WTC11 (cell line): ENCODE results near the gene KRTAP19-7. TPM values are rescaled to one million over a fixed set of nuclear protein-coding genes. Genes with fewer than 3 reads are reported as not detected.

Experiments
- ATAC-seq: fragments of 200-7000 bp; cut with Tn5 transposase; 2 replicates; pipeline ENCODE4 v1.10.0; 2021; ENCODE audit warnings: mild to moderate bottlenecking, moderate library complexity
- CTCF ChIA-PET: fragments of 300-600 bp; sonication (Branson Sonifier 250); formaldehyde crosslinking; loops from one replicate; lab custom pipeline; 2021; ENCODE audit warnings: antibody characterized with exemption; lab: Charles Lee
- POLR2A ChIA-PET: fragments of 350-600 bp; sonication (Branson Sonifier 250); formaldehyde crosslinking; loops from one replicate; lab custom pipeline; 2021; ENCODE audit warnings: antibody characterized with exemption; lab: Charles Lee
- DNase-seq: peaks from one replicate; pipeline ENCODE4 v3.0.0; 2021; ENCODE audit warnings: low spot score
- H3K27ac Mint-ChIP-seq: 2 replicates; pipeline ENCODE4 v1.8.0; 2021; ENCODE audit warnings: mixed read lengths
- H3K27me3 Mint-ChIP-seq: 2 replicates; pipeline ENCODE4 v1.8.0; 2021; ENCODE audit warnings: low read depth, mild to moderate bottlenecking, moderate library complexity, mixed read lengths
- H3K36me3 Mint-ChIP-seq: 2 replicates; pipeline ENCODE4 v1.8.0; 2021; ENCODE audit warnings: mixed read lengths
- H3K4me1 Mint-ChIP-seq: 2 replicates; pipeline ENCODE4 v1.8.0; 2022; ENCODE audit warnings: mixed read lengths
- H3K4me3 Mint-ChIP-seq: 2 replicates; pipeline ENCODE4 v1.8.0; 2021; ENCODE audit warnings: mild to moderate bottlenecking, moderate library complexity, mixed read lengths
- H3K9me3 Mint-ChIP-seq: 2 replicates; pipeline ENCODE4 v1.8.0; 2021; ENCODE audit warnings: mixed read lengths
- AR ChIP-seq: fragments of 250-450 bp; sonication (Bioruptor Pico); IDR thresholded peaks from 2 replicates; pipeline ENCODE4 v1.9.0; 2021; ENCODE audit warnings: mild to moderate bottlenecking
- ATF6 ChIP-seq: sonication (generic); formaldehyde crosslinking; IDR thresholded peaks from 2 replicates; pipeline ENCODE4 v1.8.1; 2023; ENCODE audit warnings: mild to moderate bottlenecking, missing genetic modification reagents
- E2F5 ChIP-seq: sonication (generic); formaldehyde crosslinking; IDR thresholded peaks from 2 replicates; pipeline ENCODE4 v1.8.1; 2022; ENCODE audit warnings: mild to moderate bottlenecking, moderate library complexity, missing genetic modification reagents
- ETV6 ChIP-seq: sonication (generic); formaldehyde crosslinking; IDR thresholded peaks from 2 replicates; pipeline ENCODE4 v1.8.1; 2022; ENCODE audit warnings: mild to moderate bottlenecking, missing genetic modification reagents
- FOXJ3 ChIP-seq: sonication (generic); formaldehyde crosslinking; IDR thresholded peaks from 2 replicates; pipeline ENCODE4 v1.9.0; 2021; ENCODE audit warnings: missing genetic modification reagents, mild to moderate bottlenecking, borderline replicate concordance
- FOXK1 ChIP-seq: sonication (generic); formaldehyde crosslinking; IDR thresholded peaks from 2 replicates; pipeline ENCODE4 v1.8.0; 2022; ENCODE audit warnings: mild to moderate bottlenecking, moderate library complexity, missing genetic modification reagents
- FOXP4 ChIP-seq: sonication (generic); formaldehyde crosslinking; IDR thresholded peaks from 2 replicates; pipeline ENCODE4 v1.8.0; 2022; ENCODE audit warnings: mild to moderate bottlenecking, missing genetic modification reagents
- KAT7 ChIP-seq: sonication (generic); formaldehyde crosslinking; IDR thresholded peaks from 2 replicates; pipeline ENCODE4 v1.8.1; 2023; ENCODE audit warnings: missing genetic modification reagents, mild to moderate bottlenecking, borderline replicate concordance
- PRDM15 ChIP-seq: sonication (generic); formaldehyde crosslinking; IDR thresholded peaks from 2 replicates; pipeline ENCODE4 v1.8.0; 2022; ENCODE audit warnings: missing genetic modification reagents
- ZNF232 ChIP-seq: sonication (generic); formaldehyde crosslinking; IDR thresholded peaks from 2 replicates; pipeline ENCODE4 v1.8.0; 2022; ENCODE audit warnings: mild to moderate bottlenecking, missing genetic modification reagents
- ZNF416 ChIP-seq: fragments of 250-450 bp; sonication (Bioruptor Pico); IDR thresholded peaks from 2 replicates; pipeline ENCODE4 v1.9.0; 2021; ENCODE audit warnings: mild to moderate bottlenecking, inconsistent platforms
- total RNA-seq: library from RNA; stranded (reverse); gene quantifications from 3 replicates; pipeline ENCODE4 v1.2.3, GENCODE V29; 2021

The KRTAP19-7 gene
- total RNA-seq, 1 experiment from 2014 or later, result not detected

- no peak for TF ChIP-seq PRDM15
Observed at GRCh38 chr21:30592140-30592539, 31.0 kb upstream of the KRTAP19-7 start, which contains the start of gene KRTAP6-3 (continued).

- Mint-ChIP-seq H3K36me3 (no peaks in the 10 kb centered on the region), H3K4me3 (no peak within 1 kb of the TSS), H3K27ac (no peak within 1 kb of the TSS), H3K4me1 (no peaks in the 10 kb centered on the region), H3K27me3 (no peaks in the 10 kb centered on the region), H3K9me3 (no peaks in the 10 kb centered on the region)
- TF ChIP-seq AR (CRISPR knock-in tag), result no peak
- TF ChIP-seq ZNF232 (CRISPR knock-in tag), result no peak
- TF ChIP-seq ETV6 (CRISPR knock-in tag), result no peak
- TF ChIP-seq ATF6 (CRISPR knock-in tag), result no peak
- TF ChIP-seq FOXK1 (CRISPR knock-in tag), result no peak
- TF ChIP-seq E2F5 (CRISPR knock-in tag), result no peak
- TF ChIP-seq KAT7 (CRISPR knock-in tag), result no peak
- TF ChIP-seq FOXP4, result no peak
- no peak for TF ChIP-seq PRDM15
- no peak for TF ChIP-seq FOXJ3 (CRISPR knock-in tag)
- no peak for TF ChIP-seq ZNF416 (CRISPR knock-in tag)
- ATAC-seq (no peak), DNase-seq (no peak)
- ChIA-PET CTCF (no interaction called here), POLR2A (no interaction called here)
Observed at GRCh38 chr21:30590297-30590696, 29.2 kb upstream of the KRTAP19-7 start, which contains the start of gene KRTAP22-2. KRTAP22-2 (minus strand) TSS chr21:30590397.
